Measurements from ENCODE around the gene PCBP3. TPM values are rescaled to one million over a fixed set of nuclear protein-coding genes. Genes with fewer than 3 reads are reported as not detected.

The PCBP3 gene
- total and polyA plus RNA-seq, 10 of the 15 experiments (the other 5 are each of a cell fraction or from before 2014, with no cell fraction given) = 0.09 to 1.3 (median 0.46) TPM; not detected in 3

DNA sequence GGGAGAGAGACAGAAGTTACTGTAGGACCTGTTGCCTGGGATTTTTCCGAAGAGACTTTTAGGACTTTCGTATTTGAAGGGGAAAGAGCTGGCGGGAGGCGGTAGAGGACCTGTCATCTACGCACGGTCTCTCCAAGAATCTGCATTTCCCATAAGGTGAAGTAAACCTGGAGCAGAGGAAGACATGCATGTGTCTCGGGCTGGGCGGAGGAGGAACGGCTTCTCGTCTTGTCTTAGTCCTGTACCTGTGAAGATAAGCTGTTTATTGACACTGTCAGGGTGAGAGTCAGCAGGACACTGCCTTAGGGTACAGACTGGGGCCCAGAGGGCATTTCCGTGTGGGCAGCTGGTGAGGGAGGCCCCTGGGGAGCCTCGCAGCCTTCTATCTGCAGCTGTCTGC lies 214.7 kb downstream of the PCBP3 start:
- Histone ChIP-seq H3K27ac (ENCODE audit: control insufficient read depth, insufficient read depth) (no peak overlapping the region), H3K36me3 (ENCODE audit: control insufficient read depth in 2 of 2, insufficient read depth in 2 of 2, low read length in 1 of 2) (no peaks in the 10 kb centered on the region), H3K27me3 (replicated peaks in 1 of 2; ENCODE audit: control insufficient read depth in 2 of 2, insufficient read depth in 2 of 2, low read length in 1 of 2) (no peaks in the 10 kb centered on the region), H3K4me1 (ENCODE audit: control insufficient read depth, insufficient read depth, low read length) (no peaks in the 10 kb centered on the region), H3K9me3 (replicated peaks; ENCODE audit: control insufficient read depth, insufficient read depth, low read length) (no peaks in the 10 kb centered on the region), H3K4me3 (no peak overlapping the region), H3K79me2 (ENCODE audit: control insufficient read depth, insufficient read depth, low read length) (no peaks in the 10 kb centered on the region), H2AFZ (ENCODE audit: control insufficient read depth, low read depth, low read length) (no peak overlapping the region), H3K9ac (ENCODE audit: control insufficient read depth, insufficient read depth, low read length) (no peak overlapping the region), H3K4me2 (ENCODE audit: control insufficient read depth, insufficient read depth) (no peak overlapping the region), H4K20me1 (ENCODE audit: control insufficient read depth, insufficient read depth) (no peaks in the 10 kb centered on the region)
- CTCF ChIA-PET = no interaction called here
- RAD21 ChIA-PET (ENCODE audit: unreplicated experiment) = no interaction called here
- in situ Hi-C loops (cut with MboI) (no loop called here), intact Hi-C loops (cut with micrococcal nuclease; ENCODE audit: unreplicated experiment) (no loop called here)
- TF ChIP-seq RFX5 (IDR thresholded peaks at IDR 0.05; ENCODE audit: low read depth, low read length) = no peak
- DNase-seq (ENCODE audit: low read depth, low spot score) (no peak), FAIRE-seq (no peak), ATAC-seq (no peak)
- POLR2A ChIA-PET = no interaction called here
- SMC1A ChIA-PET (ENCODE audit: uncharacterized antibody, unreplicated experiment) = no interaction called here
- 82% methylated on average over 12 of the region's 12 CpGs for WGBS (ENCODE audit: insufficient coverage, insufficient replicate concordance, low lambda C conversion rate, missing lambda C conversion rate)
- no TSS peak for BruUV-seq (replicated peaks)

DNA sequence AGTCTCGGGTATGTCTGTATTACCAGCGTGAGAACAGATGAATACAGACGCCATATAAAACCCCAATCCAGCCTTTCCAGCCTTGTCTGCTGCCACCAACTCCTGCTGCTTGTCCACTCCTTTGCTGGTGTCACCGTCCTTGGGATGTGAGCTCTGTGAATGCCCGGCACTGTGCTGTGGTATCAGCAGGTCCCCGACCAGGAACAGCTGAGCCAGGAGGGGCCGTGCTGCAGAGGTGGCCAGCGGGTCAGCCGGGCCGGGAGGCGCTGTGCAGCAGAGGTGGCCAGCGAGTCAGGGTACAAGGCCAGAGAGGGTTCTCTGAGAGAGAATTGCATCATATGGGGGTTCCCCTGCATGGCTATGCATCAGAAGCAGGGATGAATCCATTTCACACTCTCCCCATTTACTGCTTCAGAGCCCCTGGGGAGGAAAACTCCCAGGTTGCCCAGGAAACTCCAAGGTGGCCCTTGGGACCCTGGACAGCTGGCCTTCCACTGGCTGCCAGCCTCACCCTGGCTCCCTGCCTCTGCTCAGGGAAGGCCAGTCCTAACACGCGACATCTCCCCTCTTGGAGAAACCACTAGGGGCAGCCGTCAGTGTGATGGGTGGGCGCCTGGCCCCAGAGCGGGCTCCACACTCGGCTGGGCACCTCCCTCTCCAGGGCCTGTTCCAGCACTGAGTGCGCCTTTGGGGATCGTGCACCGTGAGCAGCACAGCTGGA lies 215.7 kb downstream of the PCBP3 start:
- 62% methylated on average over 17 of the region's 21 CpGs for whole genome bisulfite sequencing (ENCODE audit: insufficient coverage, insufficient replicate concordance, low lambda C conversion rate, missing lambda C conversion rate)
- FAIRE-seq (no peak), ATAC-seq (no peak), DNase-seq (ENCODE audit: low read depth, low spot score) (no peak)
- TF ChIP-seq HDAC6 (IDR thresholded peaks at IDR 0.05; ENCODE audit: unreplicated experiment) = no peak
- TF ChIP-seq SMARCA5 (IDR thresholded peaks at IDR 0.05) = no peak
- no peak for TF ChIP-seq SIX5 (IDR thresholded peaks at IDR 0.05; ENCODE audit: low read depth, low read length, severe bottlenecking)
- TF ChIP-seq SUZ12 (IDR thresholded peaks at IDR 0.05; ENCODE audit: unreplicated experiment) = no peak
- no peak for TF ChIP-seq MTA2 (IDR thresholded peaks at IDR 0.05; ENCODE audit: low read depth)
- TF ChIP-seq, protein P1, sequence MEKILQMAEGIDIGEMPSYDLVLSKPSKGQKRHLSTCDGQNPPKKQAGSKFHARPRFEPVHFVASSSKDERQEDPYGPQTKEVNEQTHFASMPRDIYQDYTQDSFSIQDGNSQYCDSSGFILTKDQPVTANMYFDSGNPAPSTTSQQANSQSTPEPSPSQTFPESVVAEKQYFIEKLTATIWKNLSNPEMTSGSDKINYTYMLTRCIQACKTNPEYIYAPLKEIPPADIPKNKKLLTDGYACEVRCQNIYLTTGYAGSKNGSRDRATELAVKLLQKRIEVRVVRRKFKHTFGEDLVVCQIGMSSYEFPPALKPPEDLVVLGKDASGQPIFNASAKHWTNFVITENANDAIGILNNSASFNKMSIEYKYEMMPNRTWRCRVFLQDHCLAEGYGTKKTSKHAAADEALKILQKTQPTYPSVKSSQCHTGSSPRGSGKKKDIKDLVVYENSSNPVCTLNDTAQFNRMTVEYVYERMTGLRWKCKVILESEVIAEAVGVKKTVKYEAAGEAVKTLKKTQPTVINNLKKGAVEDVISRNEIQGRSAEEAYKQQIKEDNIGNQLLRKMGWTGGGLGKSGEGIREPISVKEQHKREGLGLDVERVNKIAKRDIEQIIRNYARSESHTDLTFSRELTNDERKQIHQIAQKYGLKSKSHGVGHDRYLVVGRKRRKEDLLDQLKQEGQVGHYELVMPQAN (conservative IDR thresholded peaks at IDR 0.05) = no peak
- no peak for TF ChIP-seq STAT1 (conservative IDR thresholded peaks at IDR 0.05)
- no peaks in the 10 kb centered on the region for H3K4me1 ChIP-seq (ENCODE audit: control insufficient read depth, insufficient read depth, low read length)
- H3K27ac ChIP-seq (ENCODE audit: control insufficient read depth, insufficient read depth) = no peak overlapping the region
- H4K20me1 ChIP-seq (ENCODE audit: control insufficient read depth, insufficient read depth) = no peaks in the 10 kb centered on the region
- ChIA-PET CTCF (interaction anchor here (1.1 kb wide), 1 partner anchor 303 kb away, joined by 3 read pairs; no protein-coding TSS in a partner anchor), RAD21 (ENCODE audit: unreplicated experiment) (no interaction called here), POLR2A (no interaction called here), SMC1A (ENCODE audit: uncharacterized antibody, unreplicated experiment) (no interaction called here)
- H3K4me3 ChIP-seq = no peak overlapping the region
- no peaks in the 10 kb centered on the region for H3K9me3 ChIP-seq (replicated peaks; ENCODE audit: control insufficient read depth, insufficient read depth, low read length)
- no TSS peak for BruUV-seq (replicated peaks)
- H3K36me3 ChIP-seq (ENCODE audit: control insufficient read depth in 2 of 2, insufficient read depth in 2 of 2, low read length in 1 of 2) = no peaks in the 10 kb centered on the region
- no peak overlapping the region for H3K9ac ChIP-seq (ENCODE audit: control insufficient read depth, insufficient read depth, low read length)
- in situ Hi-C loops (cut with MboI) = no loop called here
- no peaks in the 10 kb centered on the region for H3K27me3 ChIP-seq (replicated peaks in 1 of 2; ENCODE audit: control insufficient read depth in 2 of 2, insufficient read depth in 2 of 2, low read length in 1 of 2)
- no peaks in the 10 kb centered on the region for H3K79me2 ChIP-seq (ENCODE audit: control insufficient read depth, insufficient read depth, low read length)
- no peak overlapping the region for H3K4me2 ChIP-seq (ENCODE audit: control insufficient read depth, insufficient read depth)
- intact Hi-C loops (cut with micrococcal nuclease; ENCODE audit: unreplicated experiment) = no loop called here
- H2AFZ ChIP-seq (ENCODE audit: control insufficient read depth, low read depth, low read length) = no peak overlapping the region

All from GM12878 (cell line).